ENCODE measurements around the gene LYSMD4.

LYSMD4 gene

DNA sequence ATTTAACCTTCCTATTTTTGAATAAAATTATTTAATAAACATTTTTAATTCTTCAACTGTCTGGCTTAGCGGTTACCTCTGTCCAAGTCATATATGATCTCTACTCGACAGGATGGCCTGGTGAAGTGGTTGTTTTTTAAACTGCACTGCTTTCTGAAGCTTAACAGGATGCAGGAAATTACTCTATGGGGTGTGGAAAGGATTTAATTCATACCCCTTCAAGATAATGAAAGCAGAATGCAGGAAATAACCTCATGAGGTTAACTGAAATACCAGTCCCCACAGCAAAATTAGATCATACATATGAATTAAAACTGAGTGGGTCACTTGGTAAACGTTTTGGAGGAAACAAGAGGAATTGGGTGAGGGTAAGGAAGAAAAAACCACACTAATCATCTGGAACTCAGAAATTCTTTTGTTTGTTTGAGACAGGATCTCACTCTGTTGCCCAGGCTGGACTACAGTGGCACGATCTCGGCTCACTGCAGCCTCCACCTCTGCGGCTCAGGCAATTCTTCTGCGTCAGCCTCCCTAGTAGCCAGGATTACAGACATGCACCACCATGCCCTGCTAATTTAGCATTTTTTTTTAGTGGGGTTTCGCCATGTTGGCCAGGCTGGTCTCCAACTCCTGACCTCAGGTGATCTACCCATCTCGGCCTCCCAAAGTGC is 50.1 kb downstream of the LYSMD4 start:
- H3K4me1 ChIP-seq (ENCODE audit: control insufficient read depth, insufficient read depth, low read length, poor library complexity, severe bottlenecking) = peaks cover 2% of the 10 kb centered on the region
- no peak for DNase-seq
- no peaks in the 10 kb centered on the region for H3K27me3 ChIP-seq (replicated peaks; ENCODE audit: control insufficient read depth, insufficient read depth, low read length, poor library complexity, severe bottlenecking)
- peak overlapping the region; percentile 12 for H3K27ac ChIP-seq (ENCODE audit: insufficient read depth, low read length, poor library complexity, severe bottlenecking)
- H3K9me3 ChIP-seq (ENCODE audit: control insufficient read depth, low read length) = no peaks in the 10 kb centered on the region
- no peak overlapping the region for H3K4me3 ChIP-seq (ENCODE audit: insufficient read depth, low read depth, low read length, poor library complexity, severe bottlenecking)
- H3K36me3 ChIP-seq (ENCODE audit: control insufficient read depth, insufficient read depth, low read length) = no peaks in the 10 kb centered on the region

GRCh38 chr15:99682455-99682854 is 50.8 kb downstream of the LYSMD4 start:
- H3K27ac ChIP-seq (ENCODE audit: insufficient read depth, low read length, poor library complexity, severe bottlenecking) = peak overlapping the region; percentile 12
- no peaks in the 10 kb centered on the region for H3K9me3 ChIP-seq (ENCODE audit: control insufficient read depth, low read length)
- no peak for DNase-seq
- H3K27me3 ChIP-seq (replicated peaks; ENCODE audit: control insufficient read depth, insufficient read depth, low read length, poor library complexity, severe bottlenecking) = no peaks in the 10 kb centered on the region
- peaks cover 2% of the 10 kb centered on the region for H3K4me1 ChIP-seq (ENCODE audit: control insufficient read depth, insufficient read depth, low read length, poor library complexity, severe bottlenecking)
- H3K4me3 ChIP-seq (ENCODE audit: insufficient read depth, low read depth, low read length, poor library complexity, severe bottlenecking) = no peak overlapping the region
- no peaks in the 10 kb centered on the region for H3K36me3 ChIP-seq (ENCODE audit: control insufficient read depth, insufficient read depth, low read length)

DNA sequence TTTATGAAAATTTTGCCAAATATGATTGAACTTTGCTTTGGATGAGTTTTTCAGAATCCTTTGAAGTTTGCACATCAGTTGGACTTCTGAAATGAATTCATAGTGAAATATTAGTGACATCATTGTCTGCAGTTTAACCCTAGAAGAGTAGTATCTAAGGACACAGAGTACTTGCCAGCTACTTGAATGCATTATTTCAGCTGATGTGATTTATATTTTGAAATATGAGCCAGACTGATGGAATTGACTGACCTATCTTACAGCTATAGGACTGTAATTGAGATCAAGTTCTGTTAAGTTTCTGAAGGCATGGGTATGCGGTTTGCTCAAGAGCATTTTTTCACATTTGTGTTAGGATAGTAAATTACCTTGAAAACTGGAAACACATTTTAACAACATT is 51.2 kb downstream of the LYSMD4 start:
- Histone ChIP-seq H3K27me3 (replicated peaks; ENCODE audit: control insufficient read depth, insufficient read depth, low read length, poor library complexity, severe bottlenecking) (no peaks in the 10 kb centered on the region), H3K9me3 (ENCODE audit: control insufficient read depth, low read length) (no peaks in the 10 kb centered on the region), H3K4me1 (ENCODE audit: control insufficient read depth, insufficient read depth, low read length, poor library complexity, severe bottlenecking) (peaks cover 2% of the 10 kb centered on the region), H3K27ac (ENCODE audit: insufficient read depth, low read length, poor library complexity, severe bottlenecking) (no peak overlapping the region), H3K4me3 (ENCODE audit: insufficient read depth, low read depth, low read length, poor library complexity, severe bottlenecking) (no peak overlapping the region), H3K36me3 (ENCODE audit: control insufficient read depth, insufficient read depth, low read length) (no peaks in the 10 kb centered on the region)
- no peak for DNase-seq

DNA sequence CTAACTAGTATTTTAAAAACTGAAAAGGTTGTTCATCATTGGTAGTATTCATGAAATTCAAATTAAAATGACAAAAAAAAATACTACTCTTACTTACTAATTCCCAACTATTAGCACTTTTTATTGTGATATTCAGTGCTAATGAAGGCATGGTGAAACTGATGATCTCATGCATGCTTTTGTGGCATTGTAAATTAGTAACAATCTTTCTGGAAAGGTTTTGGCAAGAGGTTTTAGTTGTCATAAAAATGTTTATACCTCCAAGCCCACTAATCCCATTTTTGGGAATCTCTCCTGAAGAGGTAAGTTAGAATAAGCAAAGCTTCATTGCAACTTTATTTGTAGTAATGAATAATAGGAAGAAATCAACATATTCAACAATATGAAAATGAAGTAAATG is 53.0 kb downstream of the LYSMD4 start:
- Histone ChIP-seq H3K27ac (ENCODE audit: insufficient read depth, low read length, poor library complexity, severe bottlenecking) (no peak overlapping the region), H3K9me3 (ENCODE audit: control insufficient read depth, low read length) (no peaks in the 10 kb centered on the region), H3K4me3 (ENCODE audit: insufficient read depth, low read depth, low read length, poor library complexity, severe bottlenecking) (no peak overlapping the region), H3K36me3 (ENCODE audit: control insufficient read depth, insufficient read depth, low read length) (peaks cover under 1% of the 10 kb centered on the region), H3K27me3 (replicated peaks; ENCODE audit: control insufficient read depth, insufficient read depth, low read length, poor library complexity, severe bottlenecking) (no peaks in the 10 kb centered on the region), H3K4me1 (ENCODE audit: control insufficient read depth, insufficient read depth, low read length, poor library complexity, severe bottlenecking) (peaks cover 2% of the 10 kb centered on the region)
- DNase-seq = no peak

- H3K27me3 ChIP-seq (replicated peaks; ENCODE audit: control insufficient read depth, insufficient read depth, low read length, poor library complexity, severe bottlenecking) = no peaks in the 10 kb centered on the region
- no peaks in the 10 kb centered on the region for H3K9me3 ChIP-seq (ENCODE audit: control insufficient read depth, low read length)
- H3K36me3 ChIP-seq (ENCODE audit: control insufficient read depth, insufficient read depth, low read length) = peaks cover 8% of the 10 kb centered on the region
- H3K4me3 ChIP-seq (ENCODE audit: insufficient read depth, low read depth, low read length, poor library complexity, severe bottlenecking) = no peak overlapping the region
- H3K4me1 ChIP-seq (ENCODE audit: control insufficient read depth, insufficient read depth, low read length, poor library complexity, severe bottlenecking) = peaks cover 2% of the 10 kb centered on the region
- no peak for DNase-seq
- H3K27ac ChIP-seq (ENCODE audit: insufficient read depth, low read length, poor library complexity, severe bottlenecking) = no peak overlapping the region
These were observed 55.6 kb downstream of the LYSMD4 start for GRCh38 chr15:99677540-99678134.

All from effector memory CD4-positive, alpha-beta T cell (primary cell).